Umbilical cord (tissue), 2 donors: ENCODE results near the gene MARCHF9. TPM values are rescaled to one million over a fixed set of nuclear protein-coding genes. Genes with fewer than 3 reads are reported as not detected.
"Not testable (repeated sequence)": the region's sequence is repeated elsewhere in the genome, so short reads cannot be mapped to it uniquely, and the experiment has no call there.

Source experiments
- DNase-seq: peaks from one replicate; pipeline ENCODE4 v3.0.0-alpha.2; 2015; ENCODE audit warnings: low spot score
- total RNA-seq: library from RNA; depleted of rRNA; stranded (reverse); fragments of >200 nt; gene quantifications from one replicate; pipeline ENCODE4 v1.2.3, GENCODE V29; 2014; ENCODE audit warnings: low replicate concordance; ENCODE audit not compliant: insufficient read depth

MARCHF9 gene
- total RNA-seq, 1 donor from 2014 or later: 7.7 TPM

GRCh38 chr12:57769594-57769993 is 14.7 kb downstream of the MARCHF9 start:
- DNase-seq: no peak

GRCh38 chr12:57770734-57771133 is 15.8 kb downstream of the MARCHF9 start:
- DNase-seq: no peak

GRCh38 chr12:57771236-57771872 is 16.5 kb downstream of the MARCHF9 start:
- peak; percentile 96 for DNase-seq

- peak; percentile 99 for DNase-seq
Measured at GRCh38 chr12:57771873-57772428, 17.0 kb downstream of the MARCHF9 start, which contains the start of gene METTL1. Gene METTL1, minus strand, starts transcription at chr12:57772105. Its CDS starts 22 bp downstream, at chr12:57772083.

- peak; percentile 80 for DNase-seq
Measured at GRCh38 chr12:57772429-57773322, 17.8 kb downstream of the MARCHF9 start, which contains the start of gene EEF1AKMT3. Gene EEF1AKMT3, plus strand, starts transcription at chr12:57772614. Its CDS starts 111 bp downstream, at chr12:57772725.

- not testable (repeated sequence) for DNase-seq
Measured at GRCh38 chr12:57774634-57775033, 19.7 kb downstream of the MARCHF9 start.

- DNase-seq: no peak
Measured at GRCh38 chr12:57775044-57775443, 20.1 kb downstream of the MARCHF9 start.

GRCh38 chr12:57775563-57776246 is 20.8 kb downstream of the MARCHF9 start:
- DNase-seq: no peak

GRCh38 chr12:57776247-57776587 is 21.3 kb downstream of the MARCHF9 start:
- no peak for DNase-seq

- DNase-seq: no peak
Measured at GRCh38 chr12:57777367-57777766, 22.5 kb downstream of the MARCHF9 start.

GRCh38 chr12:57777911-57778310 is 23.0 kb downstream of the MARCHF9 start:
- DNase-seq: no peak

- DNase-seq: no peak
Measured at GRCh38 chr12:57779736-57780135, 24.8 kb downstream of the MARCHF9 start.

GRCh38 chr12:57780284-57780897 is 25.5 kb downstream of the MARCHF9 start:
- DNase-seq: no peak

GRCh38 chr12:57781244-57781643 is 26.3 kb downstream of the MARCHF9 start:
- no peak for DNase-seq

GRCh38 chr12:57781801-57782200 is 26.9 kb downstream of the MARCHF9 start:
- DNase-seq: no peak

- DNase-seq: no peak
Measured at GRCh38 chr12:57782243-57782607, 27.3 kb downstream of the MARCHF9 start.

- DNase-seq: peak; percentile 96
Measured at GRCh38 chr12:57782608-57783465, 27.9 kb downstream of the MARCHF9 start, which contains the start of gene TSFM. Gene TSFM, plus strand, starts transcription at chr12:57782787. Its CDS starts 15 bp downstream, at chr12:57782802.

GRCh38 chr12:57783466-57783801 is 28.5 kb downstream of the MARCHF9 start:
- no peak for DNase-seq

- DNase-seq: no peak
Measured at GRCh38 chr12:57783861-57784260, 29.0 kb downstream of the MARCHF9 start.

GRCh38 chr12:57793920-57794319 is 39.0 kb downstream of the MARCHF9 start:
- no peak for DNase-seq
